K562 (cell line): Measurements from ENCODE around the gene MGAT4D. TPM values are rescaled to one million over a fixed set of nuclear protein-coding genes. Genes with fewer than 3 reads are reported as not detected.

Experiments
- BRD4 ChIP-seq: fragments of 200-600 bp; sonication (generic); IDR thresholded peaks from 2 replicates; pipeline ENCODE4 v1.6.1; 2017; ENCODE audit warnings: inconsistent platforms
- CBX1 ChIP-seq: sonication (generic); IDR thresholded peaks from 2 replicates; pipeline ENCODE4 v1.6.1; 2016; ENCODE audit warnings: antibody characterized with exemption, low read depth, mild to moderate bottlenecking
- ESRRB ChIP-seq: fragments of 250-450 bp; sonication (Bioruptor Pico); IDR thresholded peaks from 2 replicates; pipeline ENCODE4 v1.5.0; 2020; ENCODE audit warnings: mild to moderate bottlenecking, moderate library complexity, borderline replicate concordance
- ETV5 ChIP-seq: sonication (generic); formaldehyde crosslinking; IDR thresholded peaks from 2 replicates; pipeline ENCODE4 v1.4.0; 2020; ENCODE audit warnings: low read depth, mild to moderate bottlenecking, missing genetic modification reagents
- FOXP4 ChIP-seq: sonication (generic); formaldehyde crosslinking; IDR thresholded peaks from 2 replicates; pipeline ENCODE4 v1.8.0; 2022; ENCODE audit warnings: mild to moderate bottlenecking, missing genetic modification reagents, borderline replicate concordance
- HDGF ChIP-seq: fragments of 450-650 bp; IDR thresholded peaks from 2 replicates; pipeline ENCODE4 v1.6.1; 2016
- HMGXB4 ChIP-seq: sonication (generic); formaldehyde crosslinking; IDR thresholded peaks from 2 replicates; pipeline ENCODE4 v1.8.1; 2023; ENCODE audit warnings: mild to moderate bottlenecking, missing genetic modification reagents
- KAT2B ChIP-seq: IDR thresholded peaks from one replicate; pipeline ENCODE4 v1.6.1; 2012; ENCODE audit warnings: low read depth, mild to moderate bottlenecking, control low read depth, inconsistent platforms, low read length, moderate library complexity
- KLF10 ChIP-seq: fragments of 250-450 bp; sonication (Bioruptor Pico); IDR thresholded peaks from 2 replicates; pipeline ENCODE4 v1.6.1; 2021; ENCODE audit warnings: matching md5 sums
- MEF2D ChIP-seq: conservative IDR thresholded peaks from 2 replicates; pipeline ENCODE4 v1.6.1; 2016; ENCODE audit warnings: low read depth, missing genetic modification characterization, missing compliant biosample characterization
- NEUROD1 ChIP-seq: fragments of 150-350 bp; IDR thresholded peaks from 2 replicates; pipeline ENCODE4 v1.6.1; 2014; ENCODE audit warnings: borderline replicate concordance, low read length, low read depth; ENCODE audit not compliant: partially characterized antibody
- PHF8 ChIP-seq: fragments of 200-600 bp; sonication (generic); IDR thresholded peaks from 2 replicates; pipeline ENCODE4 v1.6.1; 2012; ENCODE audit warnings: mixed run types, mild to moderate bottlenecking, inconsistent platforms, low read length, moderate library complexity, borderline replicate concordance
- POLR2A ChIP-seq: fragments of 450-650 bp; conservative IDR thresholded peaks from 2 replicates; pipeline ENCODE4 v1.6.1; 2016
- POU5F1 ChIP-seq: fragments of 150-350 bp; IDR thresholded peaks from 2 replicates; pipeline ENCODE4 v1.6.1; 2014; ENCODE audit warnings: borderline replicate concordance, low read length, low read depth, mild to moderate bottlenecking; ENCODE audit not compliant: partially characterized antibody
- THRAP3 ChIP-seq: fragments of 450-650 bp; IDR thresholded peaks from 2 replicates; pipeline ENCODE4 v1.6.1; 2016; ENCODE audit warnings: mild to moderate bottlenecking, inconsistent platforms, borderline replicate concordance
- ZNF124 ChIP-seq: sonication (generic); formaldehyde crosslinking; IDR thresholded peaks from 2 replicates; pipeline ENCODE4 v1.8.1; 2022; ENCODE audit warnings: missing genetic modification reagents
- ZNF436 ChIP-seq: fragments of 250-450, 450-650 bp; sonication (Bioruptor Pico); formaldehyde crosslinking; IDR thresholded peaks from 2 replicates; pipeline ENCODE4 v1.7.0; 2020; ENCODE audit warnings: mild to moderate bottlenecking
- ZNF785 ChIP-seq: fragments of 250-450 bp; sonication (Bioruptor Pico); IDR thresholded peaks from 2 replicates; pipeline ENCODE4 v1.4.0; 2020; ENCODE audit warnings: mild to moderate bottlenecking
- polyA plus RNA-seq, 8 experiments: library from polyadenylated mRNA; depleted of rRNA in 4 of 8; stranded (reverse) in 5 of 8; unstranded in 3 of 8; fragments of >200 nt; fragmentation: Nextera tagmentation in 2 of 8; fragmentation: Illumina TruSeq in 1 of 8; extraction: Ambion mirVana in 2 of 8; extraction: Trizol in 1 of 8; gene quantifications; 2 replicates each; pipeline versions ENCODE4 v1.2.1 to v1.2.3, GENCODE V29; 2011 to 2014; ENCODE audit warnings: inconsistent platforms in 1 of 8, missing spikeins in 1 of 8
- total RNA-seq, 7 experiments: library from RNA; depleted of rRNA in 6 of 7; stranded (reverse); fragments of >200 nt in 6 of 7; fragmentation: Illumina TruSeq in 2 of 7; extraction: Trizol in 2 of 7; gene quantifications; 2 replicates each; pipeline versions ENCODE4 v1.2.1 to v1.2.3, GENCODE V29; 2011 to 2021; ENCODE audit warnings: low replicate concordance in 1 of 7
- TF ChIP-seq, protein P1 (sequence below): fragments of 250-450 bp; sonication (Bioruptor Pico); IDR thresholded peaks from 2 replicates; pipeline ENCODE4 v1.5.0; 2021
- TF ChIP-seq, protein P2 (sequence below), 2 experiments: fragments of 450-650 bp in 1 of 2; IDR thresholded peaks; 2 replicates each; pipeline ENCODE4 v1.6.1; 2011 to 2017; ENCODE audit warnings: low read depth in 2 of 2, antibody characterized with exemption in 1 of 2, borderline replicate concordance in 1 of 2, low read length in 1 of 2, mild to moderate bottlenecking in 1 of 2, mixed read lengths in 1 of 2; ENCODE audit not compliant: control insufficient read depth in 1 of 2

The MGAT4D gene
- total and polyA plus RNA-seq, 9 of the 15 experiments (the other 6 are each of a cell fraction or from before 2014, with no cell fraction given), result not detected

DNA sequence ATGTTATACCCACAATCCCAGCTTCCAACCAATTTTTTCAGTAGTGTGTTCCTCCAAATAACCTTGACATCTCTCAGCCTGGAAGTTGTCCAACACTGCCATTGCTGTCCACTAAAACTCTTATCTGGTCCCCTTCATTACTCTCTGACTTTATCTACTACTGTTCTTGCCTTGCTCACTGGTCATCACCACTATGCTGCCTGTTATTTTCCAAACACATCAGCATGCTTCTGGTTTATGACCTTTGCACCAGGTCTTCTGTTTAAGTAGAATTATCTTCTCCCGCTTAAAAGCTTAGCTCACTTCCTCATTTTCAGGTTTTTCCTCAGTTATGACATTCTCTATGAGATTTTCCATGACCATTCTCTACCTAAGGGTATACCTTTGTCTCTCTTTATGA, 31.3 kb upstream of the MGAT4D start (continued):
- TF ChIP-seq CBX1 (no peak), THRAP3 (no peak), HDGF (no peak), ETV5 (CRISPR knock-in tag) (no peak), KLF10 (CRISPR knock-in tag) (no peak), FOXP4 (CRISPR knock-in tag) (no peak), MEF2D (tag) (0 out of 2 replicates have a peak, but pooled peaks have one; percentile 27), HMGXB4 (CRISPR knock-in tag) (no peak), NEUROD1 (no peak), ESRRB (no peak), KAT2B (no peak), ZNF124 (CRISPR knock-in tag) (no peak), ZNF436 (CRISPR knock-in tag) (no peak), POLR2A (no peak), PHF8 (no peak), ZNF785 (CRISPR knock-in tag) (no peak), POU5F1 (no peak), BRD4 (no peak)
- TF ChIP-seq, protein P1, sequence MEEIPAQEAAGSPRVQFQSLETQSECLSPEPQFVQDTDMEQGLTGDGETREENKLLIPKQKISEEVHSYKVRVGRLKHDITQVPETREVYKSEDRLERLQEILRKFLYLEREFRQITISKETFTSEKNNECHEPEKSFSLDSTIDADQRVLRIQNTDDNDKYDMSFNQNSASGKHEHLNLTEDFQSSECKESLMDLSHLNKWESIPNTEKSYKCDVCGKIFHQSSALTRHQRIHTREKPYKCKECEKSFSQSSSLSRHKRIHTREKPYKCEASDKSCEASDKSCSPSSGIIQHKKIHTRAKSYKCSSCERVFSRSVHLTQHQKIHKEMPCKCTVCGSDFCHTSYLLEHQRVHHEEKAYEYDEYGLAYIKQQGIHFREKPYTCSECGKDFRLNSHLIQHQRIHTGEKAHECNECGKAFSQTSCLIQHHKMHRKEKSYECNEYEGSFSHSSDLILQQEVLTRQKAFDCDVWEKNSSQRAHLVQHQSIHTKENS (CRISPR knock-in tag), result no peak
- TF ChIP-seq, protein P2, sequence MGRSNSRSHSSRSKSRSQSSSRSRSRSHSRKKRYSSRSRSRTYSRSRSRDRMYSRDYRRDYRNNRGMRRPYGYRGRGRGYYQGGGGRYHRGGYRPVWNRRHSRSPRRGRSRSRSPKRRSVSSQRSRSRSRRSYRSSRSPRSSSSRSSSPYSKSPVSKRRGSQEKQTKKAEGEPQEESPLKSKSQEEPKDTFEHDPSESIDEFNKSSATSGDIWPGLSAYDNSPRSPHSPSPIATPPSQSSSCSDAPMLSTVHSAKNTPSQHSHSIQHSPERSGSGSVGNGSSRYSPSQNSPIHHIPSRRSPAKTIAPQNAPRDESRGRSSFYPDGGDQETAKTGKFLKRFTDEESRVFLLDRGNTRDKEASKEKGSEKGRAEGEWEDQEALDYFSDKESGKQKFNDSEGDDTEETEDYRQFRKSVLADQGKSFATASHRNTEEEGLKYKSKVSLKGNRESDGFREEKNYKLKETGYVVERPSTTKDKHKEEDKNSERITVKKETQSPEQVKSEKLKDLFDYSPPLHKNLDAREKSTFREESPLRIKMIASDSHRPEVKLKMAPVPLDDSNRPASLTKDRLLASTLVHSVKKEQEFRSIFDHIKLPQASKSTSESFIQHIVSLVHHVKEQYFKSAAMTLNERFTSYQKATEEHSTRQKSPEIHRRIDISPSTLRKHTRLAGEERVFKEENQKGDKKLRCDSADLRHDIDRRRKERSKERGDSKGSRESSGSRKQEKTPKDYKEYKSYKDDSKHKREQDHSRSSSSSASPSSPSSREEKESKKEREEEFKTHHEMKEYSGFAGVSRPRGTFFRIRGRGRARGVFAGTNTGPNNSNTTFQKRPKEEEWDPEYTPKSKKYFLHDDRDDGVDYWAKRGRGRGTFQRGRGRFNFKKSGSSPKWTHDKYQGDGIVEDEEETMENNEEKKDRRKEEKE (IDR thresholded peaks at IDR 0.05; ENCODE audit: borderline replicate concordance in 1 of 2, control insufficient read depth in 1 of 2, low read depth in 2 of 2, low read length in 1 of 2), result no peak
